ENCODE results near the gene CYLC2.

Gene CYLC2

GRCh38 chr9:102995033-102995432, at the start of gene CYLC2:
Gene CYLC2, plus strand, starts transcription at chr9:102995333. Its CDS starts 48 bp downstream, at chr9:102995381.
- DNase-seq (ENCODE audit: low read depth) = no peak

- DNase-seq (ENCODE audit: low read depth) = no peak
These were observed 44.8 kb upstream of the CYLC2 start for GRCh38 chr9:102950346-102950745.

GRCh38 chr9:102966999-102967398, 28.1 kb upstream of the CYLC2 start:
- DNase-seq (ENCODE audit: low read depth) = no peak

- no peak for DNase-seq (ENCODE audit: low read depth)
These were observed 27.2 kb upstream of the CYLC2 start for GRCh38 chr9:102967979-102968378.

GRCh38 chr9:102972780-102973179, 22.4 kb upstream of the CYLC2 start:
- DNase-seq (ENCODE audit: low read depth) = no peak

GRCh38 chr9:102974530-102974929, 20.6 kb upstream of the CYLC2 start:
- DNase-seq (ENCODE audit: low read depth) = no peak

- DNase-seq (ENCODE audit: low read depth) = no peak
These were observed 19.9 kb upstream of the CYLC2 start for GRCh38 chr9:102975251-102975650.

- DNase-seq (ENCODE audit: low read depth) = no peak
These were observed 9.8 kb upstream of the CYLC2 start for GRCh38 chr9:102985162-102985895.

- DNase-seq (ENCODE audit: low read depth) = no peak
These were observed 8.7 kb upstream of the CYLC2 start for GRCh38 chr9:102986425-102986824.

- DNase-seq (ENCODE audit: low read depth) = no peak
These were observed 8.6 kb downstream of the CYLC2 start for GRCh38 chr9:103003689-103004088.

- DNase-seq (ENCODE audit: low read depth) = no peak
These were observed 19.1 kb downstream of the CYLC2 start for GRCh38 chr9:103014242-103014641.

GRCh38 chr9:103025796-103026195, 30.7 kb downstream of the CYLC2 start:
- DNase-seq (ENCODE audit: low read depth) = no peak

GRCh38 chr9:103037508-103038477, 42.7 kb downstream of the CYLC2 start:
- peak; percentile 54 for DNase-seq (ENCODE audit: low read depth)

GRCh38 chr9:103041961-103042360, 46.8 kb downstream of the CYLC2 start:
- no peak for DNase-seq (ENCODE audit: low read depth)

Measured in non-pigmented ciliary epithelial cell (primary cell).